ENCODE data around the gene TSPAN5.

TSPAN5 gene

GRCh38 chr4:98642991-98643426 lies 15.4 kb downstream of the TSPAN5 start:
- DNase-seq, result no peak

DNA sequence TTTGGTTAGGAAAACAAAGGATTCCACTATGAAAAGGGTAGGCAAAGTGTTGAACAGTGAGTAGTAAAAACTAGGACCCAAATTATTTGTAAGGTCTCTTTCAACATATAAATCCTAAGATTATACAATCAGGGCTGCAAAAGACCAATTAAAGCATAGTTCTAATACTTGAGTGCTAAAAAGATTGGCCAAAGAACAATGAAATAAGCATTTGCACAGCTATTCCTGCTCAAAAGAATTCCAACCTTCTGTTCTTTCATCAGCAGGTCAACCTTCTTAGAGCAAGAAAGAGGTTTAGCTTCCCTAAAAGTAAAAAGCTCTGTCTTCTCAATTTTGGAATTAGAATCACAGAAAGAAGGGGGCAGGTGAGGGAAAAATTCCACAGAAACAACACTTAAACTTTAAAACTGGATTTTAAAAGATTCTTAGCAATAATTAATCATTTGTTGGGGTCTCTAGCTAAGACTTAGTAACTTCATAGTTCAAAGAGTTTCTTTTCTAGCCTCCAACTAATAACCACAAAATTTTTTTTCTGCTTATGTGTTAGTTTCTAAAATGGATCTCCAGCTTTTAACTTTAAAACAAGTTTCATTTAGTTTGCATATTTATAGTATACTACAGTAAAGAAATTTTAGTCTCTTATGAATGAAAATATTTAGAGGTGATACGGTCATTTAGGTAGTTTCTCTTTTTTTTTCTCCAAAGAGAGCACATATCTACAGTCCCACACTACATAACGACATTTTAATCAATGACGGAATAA lies 16.3 kb downstream of the TSPAN5 start:
- DNase-seq, result no peak

DNA sequence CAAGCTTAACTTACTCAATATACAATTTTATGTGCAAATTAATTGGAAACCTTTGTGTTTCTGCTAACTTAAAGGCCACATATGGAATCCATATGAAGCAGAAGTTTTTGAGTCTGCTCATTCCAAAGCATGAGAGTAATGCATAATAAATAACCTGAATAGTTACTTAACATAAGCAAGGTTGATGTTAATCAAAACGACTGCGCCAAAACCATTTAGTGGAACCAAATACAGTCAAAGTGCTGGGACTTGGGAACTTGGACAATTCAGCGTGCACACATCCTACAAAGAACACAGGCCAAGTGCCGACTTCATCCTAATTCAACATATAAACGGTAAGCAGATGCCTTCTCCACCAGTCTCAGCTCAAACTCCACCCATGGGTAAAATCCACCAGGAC lies 17.0 kb downstream of the TSPAN5 start:
- no peak for DNase-seq

DNA sequence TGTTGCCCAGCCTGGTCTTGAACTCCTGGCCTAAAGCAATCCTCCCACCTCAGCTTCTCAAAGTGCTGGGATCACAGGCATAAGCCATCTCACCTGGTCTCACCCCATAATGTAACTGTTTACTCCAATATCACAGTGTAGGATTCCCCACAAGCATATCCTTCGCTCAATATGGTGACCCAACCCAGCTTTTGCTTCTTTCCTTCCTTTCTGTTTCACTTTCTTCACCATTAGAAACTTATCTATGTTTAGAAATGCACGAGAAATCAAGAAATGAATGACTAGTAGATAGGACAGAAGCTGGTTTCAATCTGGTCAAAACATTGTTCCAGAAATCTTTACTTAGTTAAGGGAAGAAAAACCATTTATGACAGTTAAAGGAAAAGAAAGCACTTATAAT lies 18.9 kb downstream of the TSPAN5 start:
- DNase-seq, result no peak

- DNase-seq, result no peak
These were observed 19.3 kb downstream of the TSPAN5 start for GRCh38 chr4:98639108-98639507.

DNA sequence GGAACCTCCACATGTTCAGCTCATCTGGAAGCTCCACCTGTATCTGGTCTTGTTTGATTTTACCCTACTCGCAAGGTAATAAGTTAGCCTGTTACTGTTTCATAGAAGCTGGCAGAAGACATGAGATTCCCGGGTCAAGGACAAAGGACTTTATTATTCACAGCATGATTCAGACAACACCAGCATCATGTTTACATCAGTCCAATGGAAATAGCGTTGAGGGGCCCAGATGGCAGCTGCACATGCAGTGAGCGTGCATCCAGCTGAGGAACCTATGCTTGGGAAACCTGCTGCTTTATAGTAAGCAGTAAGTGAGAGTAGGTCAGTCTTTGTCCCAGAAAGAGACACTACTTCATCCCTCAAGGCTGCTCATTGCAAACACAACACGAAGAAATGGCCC lies 19.8 kb downstream of the TSPAN5 start:
- DNase-seq, result no peak

DNA sequence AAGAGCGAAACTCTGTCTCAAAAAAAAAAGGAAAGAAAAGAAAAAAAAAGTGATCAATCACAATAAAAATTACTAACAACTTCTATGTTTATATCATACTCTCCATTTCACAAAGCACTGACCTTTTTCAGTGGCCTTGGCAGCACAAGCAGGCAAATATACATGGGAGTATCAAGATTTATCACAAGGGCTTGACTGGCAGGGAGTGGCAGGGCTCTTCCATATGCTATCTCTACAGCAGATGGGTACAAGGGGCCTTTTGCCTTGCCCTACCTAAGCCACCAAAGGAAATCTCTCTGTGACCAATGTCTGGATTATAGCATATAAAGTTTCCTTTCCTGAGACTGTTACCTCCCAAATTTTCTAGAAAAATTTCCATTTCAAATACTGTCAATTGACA lies 24.4 kb downstream of the TSPAN5 start:
- DNase-seq, result no peak

DNA sequence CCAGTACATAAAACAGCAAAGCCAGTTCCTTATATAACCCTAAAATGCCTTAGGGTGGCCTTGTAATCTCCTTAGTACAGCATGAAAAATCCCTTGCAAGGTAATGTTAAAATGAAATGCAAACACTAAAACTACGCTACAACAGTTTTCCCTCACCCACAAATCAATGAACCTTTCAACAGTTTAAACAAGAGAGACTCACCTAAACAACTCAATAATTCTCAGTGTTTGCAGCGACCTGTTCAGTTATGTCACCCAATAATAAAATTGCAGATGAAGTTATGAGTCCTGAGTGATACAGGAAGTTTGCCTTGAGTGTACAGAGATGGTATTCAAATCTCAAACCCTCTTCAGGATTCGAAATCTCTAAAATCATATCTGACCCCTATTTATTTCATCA lies 25.3 kb downstream of the TSPAN5 start:
- DNase-seq, result no peak

DNA sequence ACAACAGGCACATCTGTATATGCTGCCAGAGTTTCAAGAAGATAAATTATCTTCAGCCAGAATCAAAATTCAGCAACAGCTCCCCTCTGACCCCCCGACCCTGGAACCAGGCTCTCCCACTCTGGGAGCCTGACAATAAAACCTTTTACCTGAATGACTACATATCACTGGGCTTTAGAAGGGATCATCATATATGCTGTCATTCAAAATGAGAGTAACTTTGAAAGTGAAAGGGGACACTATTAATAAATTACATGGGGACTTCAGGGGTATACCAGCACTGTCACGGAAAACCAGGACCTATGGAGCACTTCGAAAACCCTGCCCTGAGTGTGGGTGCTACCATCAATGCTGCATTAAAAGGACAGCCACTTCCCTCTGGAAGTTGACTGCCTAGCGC lies 26.2 kb downstream of the TSPAN5 start:
- DNase-seq, result no peak

GRCh38 chr4:98631506-98631905 lies 26.9 kb downstream of the TSPAN5 start:
- DNase-seq, result no peak

- no peak for DNase-seq
These were observed 27.5 kb downstream of the TSPAN5 start for GRCh38 chr4:98630737-98631454.

DNA sequence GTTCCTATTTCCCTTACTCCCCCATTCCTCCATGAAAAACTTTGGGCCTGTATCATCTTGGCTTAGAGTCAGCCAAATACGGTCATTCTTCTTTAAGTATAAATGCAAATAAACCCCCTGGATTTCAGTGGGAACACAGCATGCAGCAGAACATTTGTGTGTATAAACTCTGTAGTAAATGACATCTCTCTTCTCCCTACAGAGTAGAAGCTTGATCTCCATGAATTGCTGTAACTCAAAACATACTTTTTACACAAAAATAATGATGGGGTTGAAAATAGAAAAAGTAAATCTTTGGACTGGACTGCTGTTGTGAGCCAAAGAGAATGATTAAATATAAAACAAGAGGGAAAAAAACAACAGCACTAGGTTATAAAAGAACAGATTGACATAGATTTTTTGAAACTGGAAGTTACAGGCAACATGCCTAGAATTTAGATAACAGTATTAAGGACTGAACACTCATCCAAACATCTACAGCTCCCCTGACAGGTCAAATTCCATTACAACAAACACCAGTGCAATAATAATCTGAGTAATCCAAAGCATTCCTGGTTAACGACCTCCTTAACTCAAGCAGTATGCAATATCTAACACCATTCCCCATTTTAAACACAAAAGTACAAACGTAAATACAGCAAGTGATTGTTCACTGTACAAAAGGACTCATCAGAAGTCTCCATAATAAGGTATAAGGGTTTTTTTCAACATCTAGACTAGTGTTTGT lies 30.7 kb downstream of the TSPAN5 start:
- no peak for DNase-seq

GRCh38 chr4:98626350-98626749 lies 32.1 kb downstream of the TSPAN5 start:
- no peak for DNase-seq

DNA sequence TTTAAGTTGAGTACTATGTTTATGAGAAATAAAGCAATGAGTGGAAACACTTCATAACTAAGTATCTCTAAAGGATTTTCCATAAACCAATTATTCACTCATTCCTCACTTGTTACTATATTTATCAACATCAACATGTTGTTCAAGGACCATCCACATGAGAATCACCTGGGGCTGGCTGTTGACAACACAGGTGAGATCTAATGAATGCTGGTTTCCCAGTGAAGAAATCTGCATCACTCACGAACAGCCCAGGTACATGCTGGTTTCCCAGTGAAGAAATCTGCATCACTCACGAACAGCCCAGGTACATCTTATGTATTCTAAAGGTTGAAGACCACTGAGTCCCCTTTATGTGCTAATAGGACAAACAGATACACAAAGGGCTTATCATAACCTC lies 32.5 kb downstream of the TSPAN5 start:
- no peak for DNase-seq

- no peak for DNase-seq
These were observed 33.0 kb downstream of the TSPAN5 start for GRCh38 chr4:98625399-98625798.

DNA sequence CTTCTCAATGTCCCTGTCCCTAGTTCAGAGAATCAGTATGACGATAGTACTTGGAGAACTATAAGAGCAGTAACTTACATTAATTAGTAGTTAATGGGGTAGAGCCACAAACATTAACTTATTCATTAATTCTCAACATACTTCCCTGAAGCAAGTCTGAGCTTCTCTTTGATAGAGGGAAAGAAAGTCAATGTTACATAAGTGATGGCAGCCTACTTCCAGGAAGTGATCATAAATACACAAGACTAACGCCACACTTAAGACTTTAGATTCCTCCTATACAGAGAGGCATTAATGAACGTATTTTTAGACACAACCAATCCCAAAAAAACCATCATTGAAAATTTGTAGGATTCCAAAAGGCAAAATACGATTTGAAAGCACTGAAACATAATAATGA lies 33.8 kb downstream of the TSPAN5 start:
- DNase-seq, result no peak

DNA sequence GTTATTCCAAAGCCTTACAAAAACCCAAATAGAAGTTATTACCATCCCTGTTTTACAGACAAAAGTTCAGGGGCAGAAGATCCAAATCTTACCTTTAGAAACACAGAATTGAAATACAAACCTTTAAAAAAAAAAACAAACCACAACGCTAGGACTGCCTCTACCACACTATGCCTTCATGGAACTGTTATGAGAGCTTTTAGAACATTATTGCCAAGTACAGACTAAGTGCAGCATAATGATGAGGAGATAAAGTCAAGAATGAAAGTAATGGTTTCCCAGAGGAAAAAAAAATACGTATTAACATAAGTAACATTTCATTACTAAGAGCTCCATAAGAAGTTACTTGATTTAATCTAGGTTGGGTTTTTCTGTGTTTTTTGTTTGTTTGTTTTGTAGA lies 34.3 kb downstream of the TSPAN5 start:
- no peak for DNase-seq

DNA sequence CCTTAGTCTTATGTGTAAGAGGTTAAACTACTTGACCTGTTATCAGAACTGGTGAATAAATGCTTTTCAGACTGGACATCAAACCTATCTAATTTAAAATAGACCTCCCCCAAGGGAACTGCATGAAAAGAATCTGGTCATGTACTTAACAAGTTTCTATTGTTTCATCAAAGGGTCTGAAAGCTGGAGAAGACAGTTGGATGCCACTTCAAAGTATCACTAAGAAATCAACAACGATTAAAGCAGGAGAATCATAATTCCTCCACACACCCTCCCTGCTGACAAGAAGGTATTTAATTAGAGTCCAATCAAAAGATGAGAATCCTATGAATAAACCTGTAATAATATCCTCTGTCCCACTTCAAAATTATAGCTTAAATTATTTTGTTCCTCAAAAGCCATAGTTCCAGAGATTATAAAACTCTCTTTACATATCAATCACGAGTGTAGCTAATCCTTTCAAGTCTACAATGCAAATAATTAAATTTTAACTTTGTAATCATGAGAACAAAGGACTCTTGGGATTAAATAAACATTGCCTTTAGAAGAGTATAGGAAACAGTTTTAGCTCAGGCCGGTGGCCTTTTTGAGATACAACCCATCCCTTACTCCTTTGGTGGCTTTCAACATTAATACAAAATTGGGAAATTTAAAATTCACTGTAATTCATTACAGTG lies 35.1 kb downstream of the TSPAN5 start:
- DNase-seq, result no peak

GRCh38 chr4:98620087-98620784 lies 38.2 kb downstream of the TSPAN5 start:
- DNase-seq, result no peak

- no peak for DNase-seq
These were observed 39.2 kb downstream of the TSPAN5 start for GRCh38 chr4:98619180-98619579.

GRCh38 chr4:98618680-98619079 lies 39.7 kb downstream of the TSPAN5 start:
- DNase-seq, result no peak

- no peak for DNase-seq
These were observed 40.9 kb downstream of the TSPAN5 start for GRCh38 chr4:98617358-98618047.
